Fibroblast of villous mesenchyme (primary cell): ENCODE measurements around the gene RNF11. TPM values are rescaled to one million over a fixed set of nuclear protein-coding genes. Genes with fewer than 3 reads are reported as not detected.

Experiments
- DNase-seq: peaks from one replicate; pipeline ENCODE4 v3.0.0-alpha.2; 2010; ENCODE audit warnings: low read depth
- H3K4me3 ChIP-seq: 2 replicates; pipeline ENCODE4 v1.5.1; 2011; ENCODE audit warnings: low read depth, mild to moderate bottlenecking, low read length
- total RNA-seq: library from RNA; depleted of rRNA; stranded (reverse); fragments of >200 nt; gene quantifications from 2 replicates; pipeline ENCODE4 v1.2.3, GENCODE V29; 2012
- TF ChIP-seq, protein P1 (sequence below): IDR thresholded peaks from 2 replicates; pipeline ENCODE4 v1.5.1; 2012; ENCODE audit warnings: low read depth, mild to moderate bottlenecking, low read length; ENCODE audit not compliant: insufficient read depth

Gene RNF11, protein sequence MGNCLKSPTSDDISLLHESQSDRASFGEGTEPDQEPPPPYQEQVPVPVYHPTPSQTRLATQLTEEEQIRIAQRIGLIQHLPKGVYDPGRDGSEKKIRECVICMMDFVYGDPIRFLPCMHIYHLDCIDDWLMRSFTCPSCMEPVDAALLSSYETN
- 128 and 130 TPM in 2 replicates for total RNA-seq

DNA sequence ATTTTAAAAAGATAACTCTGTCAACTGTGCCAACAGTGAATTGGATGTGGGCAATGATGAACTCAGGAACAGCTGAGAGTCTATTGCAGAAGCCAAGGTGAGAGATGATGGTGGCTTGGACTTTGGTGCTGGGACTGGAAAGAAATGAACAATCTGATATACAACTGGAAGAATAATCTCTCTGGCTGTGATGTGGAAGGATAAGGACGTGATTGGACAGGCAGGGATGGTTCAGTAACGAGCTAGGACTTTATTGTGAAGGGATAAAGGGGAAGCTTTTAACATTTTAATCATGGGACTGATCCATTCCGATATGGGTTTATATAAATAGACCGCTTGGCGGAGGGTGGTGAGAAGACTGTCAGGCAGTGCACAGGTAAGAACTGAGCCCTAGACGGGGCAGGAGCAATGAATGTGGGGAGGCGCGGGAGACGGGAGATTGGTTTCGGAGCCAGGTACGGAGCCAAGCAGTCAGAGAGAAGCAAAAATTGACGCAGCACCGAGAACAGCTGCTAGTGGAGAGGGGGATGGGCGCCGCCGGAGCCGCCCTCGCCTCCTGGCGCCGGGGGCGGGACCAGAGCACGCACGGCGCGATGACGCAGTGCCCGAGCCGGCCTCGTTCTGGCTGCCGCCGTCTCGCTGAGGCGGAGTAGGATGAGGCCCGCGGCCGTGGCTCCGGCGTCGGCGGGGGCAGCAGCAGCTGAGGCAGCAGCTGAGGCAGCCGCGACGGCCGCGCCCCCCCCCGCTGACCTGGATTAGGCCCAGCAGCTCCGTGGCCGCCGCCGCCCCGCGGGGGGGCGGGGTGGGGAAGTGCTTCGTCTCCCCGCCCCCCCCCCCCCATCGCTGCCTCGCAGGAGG is at the start of gene RNF11:
RNF11 (plus strand) TSS at position 601 of the 858 bp plus-strand sequence. CDS start 484 bp downstream, outside the sequence.
- TF ChIP-seq, protein P1, sequence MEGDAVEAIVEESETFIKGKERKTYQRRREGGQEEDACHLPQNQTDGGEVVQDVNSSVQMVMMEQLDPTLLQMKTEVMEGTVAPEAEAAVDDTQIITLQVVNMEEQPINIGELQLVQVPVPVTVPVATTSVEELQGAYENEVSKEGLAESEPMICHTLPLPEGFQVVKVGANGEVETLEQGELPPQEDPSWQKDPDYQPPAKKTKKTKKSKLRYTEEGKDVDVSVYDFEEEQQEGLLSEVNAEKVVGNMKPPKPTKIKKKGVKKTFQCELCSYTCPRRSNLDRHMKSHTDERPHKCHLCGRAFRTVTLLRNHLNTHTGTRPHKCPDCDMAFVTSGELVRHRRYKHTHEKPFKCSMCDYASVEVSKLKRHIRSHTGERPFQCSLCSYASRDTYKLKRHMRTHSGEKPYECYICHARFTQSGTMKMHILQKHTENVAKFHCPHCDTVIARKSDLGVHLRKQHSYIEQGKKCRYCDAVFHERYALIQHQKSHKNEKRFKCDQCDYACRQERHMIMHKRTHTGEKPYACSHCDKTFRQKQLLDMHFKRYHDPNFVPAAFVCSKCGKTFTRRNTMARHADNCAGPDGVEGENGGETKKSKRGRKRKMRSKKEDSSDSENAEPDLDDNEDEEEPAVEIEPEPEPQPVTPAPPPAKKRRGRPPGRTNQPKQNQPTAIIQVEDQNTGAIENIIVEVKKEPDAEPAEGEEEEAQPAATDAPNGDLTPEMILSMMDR, result no peak
- peak; percentile 88 for DNase-seq
- peak within 1 kb of the TSS; percentile 90 for H3K4me3 ChIP-seq

DNA sequence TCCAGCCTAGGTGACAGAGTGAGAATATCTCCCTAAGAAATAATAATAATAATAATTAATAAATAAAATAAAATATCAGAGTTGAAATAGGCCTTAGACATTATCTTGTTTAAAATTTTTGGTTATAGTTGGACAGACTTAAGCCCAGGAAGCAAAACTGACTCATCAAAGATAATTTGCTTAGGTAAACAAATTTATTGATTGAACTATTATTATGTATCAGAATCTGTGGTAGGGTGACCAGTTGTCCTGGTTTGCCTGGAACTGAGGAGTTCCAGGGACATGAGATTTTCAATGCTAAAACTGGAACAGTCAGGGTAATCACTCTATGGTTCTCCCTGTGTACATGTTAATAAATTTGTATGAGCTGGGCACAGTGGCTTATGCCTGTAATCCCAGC is 47.8 kb upstream of the RNF11 start:
- H3K4me3 ChIP-seq, result no peak overlapping the region
- TF ChIP-seq, protein P1, result no peak
- no peak for DNase-seq

DNA sequence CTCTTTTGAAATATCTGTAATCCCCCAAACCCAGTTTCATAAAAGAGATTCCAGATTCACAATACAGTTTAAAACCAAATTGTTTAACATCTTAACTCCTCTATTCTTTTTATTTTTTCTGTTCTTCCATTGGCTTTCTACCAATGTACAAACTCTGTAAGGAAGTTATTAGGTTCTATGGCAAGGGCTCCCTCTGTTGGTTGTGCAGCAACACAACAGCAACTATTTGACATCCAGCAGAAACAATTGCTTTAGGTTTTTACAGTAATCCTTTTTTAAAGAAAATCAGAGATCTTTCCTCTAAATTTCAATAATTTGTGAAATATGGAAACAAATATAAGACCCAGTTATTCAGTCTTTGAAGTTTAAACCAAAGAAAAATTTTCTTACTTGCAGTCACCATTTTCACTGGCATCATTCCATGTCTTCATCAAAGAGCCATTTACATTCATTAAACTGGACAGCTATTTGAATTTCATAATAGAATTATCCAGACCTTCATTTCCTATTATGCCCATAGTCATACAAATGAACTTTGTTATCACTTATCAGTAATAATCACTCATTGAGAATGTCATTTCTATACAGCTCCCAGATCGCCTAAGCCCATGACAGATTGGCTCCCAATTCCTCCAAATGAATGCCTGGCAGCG is 46.5 kb upstream of the RNF11 start:
- peak; percentile 78 for DNase-seq
- no peak overlapping the region for H3K4me3 ChIP-seq
- TF ChIP-seq, protein P1, result peak; percentile 96

DNA sequence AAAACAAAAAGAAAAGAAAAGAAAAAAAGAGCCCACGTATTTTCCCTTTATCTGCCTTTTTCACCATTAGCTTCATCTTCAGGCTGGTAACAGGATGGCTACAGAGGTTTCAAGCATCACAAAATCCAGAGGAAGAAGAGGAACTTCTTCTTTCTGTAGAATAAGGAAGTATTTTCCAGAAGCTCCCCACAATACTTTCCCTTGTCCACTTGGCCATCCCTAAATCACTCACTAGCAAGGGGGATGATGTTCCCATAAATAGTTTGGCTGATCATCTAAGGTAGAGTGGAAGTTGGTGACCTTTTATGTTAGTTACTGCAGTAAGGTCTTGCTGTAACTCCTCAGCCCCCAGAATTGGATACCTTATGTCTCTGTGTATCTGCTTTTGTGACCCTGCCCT is 45.1 kb upstream of the RNF11 start:
- TF ChIP-seq, protein P1, result no peak
- DNase-seq, result no peak
- no peak overlapping the region for H3K4me3 ChIP-seq

DNA sequence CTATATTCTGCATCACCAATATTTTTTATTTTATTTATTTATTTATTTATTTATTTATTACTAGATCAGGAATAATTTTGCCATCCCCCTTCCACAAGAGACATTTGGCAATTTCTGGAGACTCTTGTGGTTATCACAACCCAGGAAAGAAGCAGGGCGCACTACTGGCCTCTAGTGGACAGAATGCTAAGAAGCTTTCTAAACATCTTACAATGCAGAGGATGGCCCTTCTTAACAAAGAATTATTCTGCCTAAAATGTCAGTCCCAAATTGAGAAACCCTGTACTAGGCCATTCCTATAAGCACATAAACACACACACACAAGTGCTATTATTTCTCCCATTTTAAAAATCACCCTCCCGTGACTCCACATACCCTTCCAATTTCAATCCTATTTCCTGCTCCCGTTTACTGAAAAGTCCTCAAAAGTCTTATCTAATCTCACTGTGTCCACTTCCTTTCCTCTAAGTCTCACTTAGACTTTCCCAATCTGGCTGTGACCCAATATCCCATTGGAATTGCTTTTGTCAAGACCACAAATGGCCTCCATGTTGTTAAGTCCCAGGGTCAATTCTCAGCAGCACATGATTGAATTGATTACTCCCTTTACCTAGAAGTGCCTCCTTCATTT is 43.7 kb upstream of the RNF11 start:
- TF ChIP-seq, protein P1, result peak; percentile 90
- DNase-seq, result peak; percentile 81
- H3K4me3 ChIP-seq, result no peak overlapping the region

DNA sequence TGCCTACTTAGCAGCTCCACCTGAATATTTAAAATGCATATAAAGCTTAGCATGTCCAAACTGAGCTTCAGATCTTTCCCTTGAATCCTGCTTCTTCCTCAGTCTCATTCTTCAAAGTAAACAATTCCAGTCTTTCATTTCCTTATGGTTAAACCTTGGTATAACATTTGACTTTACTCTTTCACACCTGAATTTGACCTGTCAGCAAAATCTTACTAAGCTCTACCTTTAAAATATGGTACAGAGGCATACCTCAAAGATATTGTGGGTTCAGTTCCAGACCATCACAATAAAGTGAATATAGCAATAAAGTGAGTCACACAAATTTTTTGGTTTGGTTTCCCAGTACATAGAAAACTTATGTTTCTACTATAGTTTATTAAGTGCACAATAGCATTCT is 42.5 kb upstream of the RNF11 start:
- TF ChIP-seq, protein P1, result no peak
- H3K4me3 ChIP-seq, result no peak overlapping the region
- no peak for DNase-seq
